SU-DHL-6 (cell line): Measurements from ENCODE around the gene RSPO3.

Source experiments
- CTCF ChIP-seq: fragments of 200-600 bp; sonication (generic); IDR thresholded peaks from one replicate; pipeline ENCODE4 v1.5.1; 2017; ENCODE audit warnings: antibody characterized with exemption, mild to moderate bottlenecking, low read length, moderate library complexity; ENCODE audit not compliant: insufficient read depth, poor library complexity, severe bottlenecking
- EZH2phosphoT487 ChIP-seq: fragments of 200-600 bp; sonication (generic), shearing (Covaris generic); conservative IDR thresholded peaks from 2 replicates; pipeline ENCODE4 v1.6.1; 2018; ENCODE audit warnings: mild to moderate bottlenecking, antibody characterized with exemption, low read length, moderate library complexity, mixed read lengths

DNA sequence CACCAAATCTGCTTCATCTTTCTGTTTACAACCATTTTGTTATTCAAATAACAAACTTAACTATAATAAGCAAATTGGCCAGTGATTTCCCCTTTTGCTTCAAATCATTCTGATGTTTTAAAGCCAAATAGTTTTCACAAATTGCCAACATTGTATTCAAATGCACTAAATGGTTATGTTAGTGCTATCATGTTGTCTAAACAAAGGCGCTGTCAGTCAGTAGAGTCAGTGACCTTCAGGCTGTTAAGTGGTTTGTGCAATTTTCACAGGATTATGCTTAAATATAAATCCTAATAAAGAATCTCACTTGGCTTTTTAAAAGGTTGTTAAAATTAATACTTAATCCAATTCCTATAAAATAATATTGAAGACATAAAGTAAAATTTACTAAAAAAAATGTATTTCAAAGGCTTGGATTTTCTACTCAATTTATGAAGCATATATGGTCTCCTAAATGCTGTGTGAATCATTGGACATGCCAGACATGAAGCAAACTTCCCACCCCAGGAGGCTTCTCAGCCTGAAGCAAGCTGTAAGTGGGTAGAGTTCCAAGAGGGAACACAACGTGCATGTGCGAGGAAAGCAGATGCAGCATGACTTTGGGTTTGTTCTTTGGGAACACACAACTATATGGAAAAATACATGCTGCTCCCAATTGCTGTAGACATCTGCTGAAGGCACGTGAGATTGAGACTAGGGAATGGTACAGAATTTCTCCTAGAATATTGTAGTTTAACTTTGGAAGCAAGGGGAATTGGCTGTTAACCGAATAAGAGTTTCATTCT lies 54.9 kb downstream of the RSPO3 start:
- no peak for TF ChIP-seq CTCF
- no peak for TF ChIP-seq EZH2phosphoT487
